ENCODE measurements around the gene ASXL1. TPM values are rescaled to one million over a fixed set of nuclear protein-coding genes. Genes with fewer than 3 reads are reported as not detected.

ASXL1 gene
- polyA plus RNA-seq, 4 donors = 16.8 to 66.8 (median 20.6) TPM

DNA sequence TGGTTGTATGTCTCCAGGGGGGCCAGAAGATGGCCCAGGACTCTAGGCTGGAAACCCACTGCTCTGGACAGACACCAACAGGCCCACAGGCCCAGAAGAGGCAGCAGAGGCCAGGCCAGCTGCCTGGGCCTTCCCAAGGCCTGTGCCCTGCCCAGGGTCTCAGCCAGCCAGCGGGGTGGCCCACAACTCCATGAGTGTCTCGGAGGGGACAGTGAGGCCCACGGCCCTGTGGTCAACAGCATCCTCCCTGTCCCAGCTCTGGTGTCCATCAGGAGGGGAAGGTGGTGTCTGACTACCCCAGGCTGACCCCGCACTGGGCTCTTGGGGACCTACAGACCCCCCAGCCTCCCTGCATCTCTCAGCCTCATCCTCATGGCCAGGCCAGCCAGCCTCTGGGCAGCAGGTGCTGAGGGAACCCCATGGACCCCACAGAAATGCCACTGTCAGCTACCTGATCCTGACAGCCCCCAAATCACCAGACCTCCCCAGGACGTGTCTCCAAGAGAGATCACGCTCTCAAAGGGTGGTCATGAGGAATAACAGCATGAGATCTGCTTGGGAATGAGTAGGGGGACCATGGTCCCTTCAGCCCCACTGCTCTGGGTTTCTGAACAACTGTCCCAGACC is 114.6 kb downstream of the ASXL1 start:
- 75 to 80% (median 77%) methylated on average over 6 of the region's 6 CpGs for whole genome bisulfite sequencing, 3 donors
- FAIRE-seq (no peak), DNase-seq (no peak)
- peak overlapping the region in 2 of 3 donors; percentile 38 to 41 for H3K4me3 ChIP-seq (ENCODE audit: low read depth in 1 of 3, low read length in 3 of 3)
- no peaks in the 10 kb centered on the region for H3K27me3 ChIP-seq (ENCODE audit: control insufficient read depth in 3 of 3, insufficient read depth in 3 of 3, low read length in 3 of 3)
- H3K36me3 ChIP-seq (ENCODE audit: control insufficient read depth in 3 of 3, insufficient read depth in 2 of 3, low read depth in 1 of 3, low read length in 3 of 3) = peaks cover 0 to 86% (median 0%) of the 10 kb centered on the region in 3 donors
- peaks cover 6 to 93% (median 7%) of the 10 kb centered on the region in 3 donors for H3K4me1 ChIP-seq (ENCODE audit: control insufficient read depth in 3 of 3, insufficient read depth in 2 of 3, low read depth in 1 of 3, low read length in 2 of 3)
- H3K27ac ChIP-seq (ENCODE audit: low read depth in 1 of 3, low read length in 2 of 3) = peak overlapping the region; percentile 87 to 95 (median 88)
- H3K9me3 ChIP-seq (ENCODE audit: control insufficient read depth in 2 of 2, insufficient read depth in 1 of 2, low read depth in 1 of 2, low read length in 1 of 2) = no peaks in the 10 kb centered on the region

- Histone ChIP-seq H3K36me3 (ENCODE audit: control insufficient read depth in 3 of 3, insufficient read depth in 2 of 3, low read depth in 1 of 3, low read length in 3 of 3) (peaks cover 0 to 85% (median 0%) of the 10 kb centered on the region in 3 donors), H3K4me3 (ENCODE audit: low read depth in 1 of 3, low read length in 3 of 3) (peak overlapping the region in 2 of 3 donors; percentile 38 to 41), H3K9me3 (ENCODE audit: control insufficient read depth in 2 of 2, insufficient read depth in 1 of 2, low read depth in 1 of 2, low read length in 1 of 2) (no peaks in the 10 kb centered on the region), H3K27me3 (ENCODE audit: control insufficient read depth in 3 of 3, insufficient read depth in 3 of 3, low read length in 3 of 3) (no peaks in the 10 kb centered on the region), H3K4me1 (ENCODE audit: control insufficient read depth in 3 of 3, insufficient read depth in 2 of 3, low read depth in 1 of 3, low read length in 2 of 3) (peaks cover 7 to 93% (median 10%) of the 10 kb centered on the region in 3 donors), H3K27ac (ENCODE audit: low read depth in 1 of 3, low read length in 2 of 3) (peak overlapping the region; percentile 87 to 95 (median 88))
- FAIRE-seq = no peak
- WGBS, 3 donors = 13 to 41% (median 21%) methylated on average over 24 to 29 of the region's 29 CpGs
- DNase-seq = peak; percentile 76 to 95
Observed at GRCh38 chr20:32473231-32474008, 115.3 kb downstream of the ASXL1 start.

- FAIRE-seq = no peak
- peak overlapping the region in 2 of 3 donors; percentile 41 to 42 for H3K4me3 ChIP-seq (ENCODE audit: low read depth in 1 of 3, low read length in 3 of 3)
- peak overlapping the region; percentile 87 to 95 (median 88) for H3K27ac ChIP-seq (ENCODE audit: low read depth in 1 of 3, low read length in 2 of 3)
- WGBS, 3 donors = 19 to 47% (median 34%) methylated on average over 17 to 18 of the region's 18 CpGs
- no peaks in the 10 kb centered on the region for H3K9me3 ChIP-seq (ENCODE audit: control insufficient read depth in 2 of 2, insufficient read depth in 1 of 2, low read depth in 1 of 2, low read length in 1 of 2)
- H3K36me3 ChIP-seq (ENCODE audit: control insufficient read depth in 3 of 3, insufficient read depth in 2 of 3, low read depth in 1 of 3, low read length in 3 of 3) = peaks cover 0 to 85% (median 0%) of the 10 kb centered on the region in 3 donors
- H3K27me3 ChIP-seq (ENCODE audit: control insufficient read depth in 3 of 3, insufficient read depth in 3 of 3, low read length in 3 of 3) = no peaks in the 10 kb centered on the region
- peaks cover 7 to 96% (median 10%) of the 10 kb centered on the region in 3 donors for H3K4me1 ChIP-seq (ENCODE audit: control insufficient read depth in 3 of 3, insufficient read depth in 2 of 3, low read depth in 1 of 3, low read length in 2 of 3)
- peak in 1 of 2 donors; percentile 60 for DNase-seq
Observed at GRCh38 chr20:32474009-32474716, 116.0 kb downstream of the ASXL1 start.

DNA sequence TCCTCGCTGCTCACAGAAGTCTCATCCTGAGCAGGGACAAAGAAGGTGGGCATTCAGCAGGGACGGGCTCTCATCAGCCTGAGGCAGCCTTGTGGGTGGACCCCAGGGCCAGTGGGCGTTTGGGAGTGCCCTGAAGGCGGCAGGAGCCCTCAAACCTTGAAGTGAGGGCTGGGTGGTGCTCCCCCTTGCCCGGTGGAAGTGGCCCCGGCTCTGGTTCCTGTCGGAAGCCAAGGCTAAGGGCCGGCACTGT is 116.5 kb downstream of the ASXL1 start:
- WGBS, 3 donors = 12 to 21% (median 17%) methylated on average over 8 of the region's 8 CpGs
- Histone ChIP-seq H3K27me3 (ENCODE audit: control insufficient read depth in 3 of 3, insufficient read depth in 3 of 3, low read length in 3 of 3) (no peaks in the 10 kb centered on the region), H3K4me3 (ENCODE audit: low read depth in 1 of 3, low read length in 3 of 3) (peak overlapping the region in 2 of 3 donors; percentile 41 to 42), H3K27ac (ENCODE audit: low read depth in 1 of 3, low read length in 2 of 3) (peak overlapping the region; percentile 87 to 95 (median 88)), H3K4me1 (ENCODE audit: control insufficient read depth in 3 of 3, insufficient read depth in 2 of 3, low read depth in 1 of 3, low read length in 2 of 3) (peaks cover 7 to 99% (median 12%) of the 10 kb centered on the region in 3 donors), H3K36me3 (ENCODE audit: control insufficient read depth in 3 of 3, insufficient read depth in 2 of 3, low read depth in 1 of 3, low read length in 3 of 3) (peaks cover 0 to 86% (median 0%) of the 10 kb centered on the region in 3 donors), H3K9me3 (ENCODE audit: control insufficient read depth in 2 of 2, insufficient read depth in 1 of 2, low read depth in 1 of 2, low read length in 1 of 2) (no peaks in the 10 kb centered on the region)
- no peak for DNase-seq
- FAIRE-seq = no peak

DNA sequence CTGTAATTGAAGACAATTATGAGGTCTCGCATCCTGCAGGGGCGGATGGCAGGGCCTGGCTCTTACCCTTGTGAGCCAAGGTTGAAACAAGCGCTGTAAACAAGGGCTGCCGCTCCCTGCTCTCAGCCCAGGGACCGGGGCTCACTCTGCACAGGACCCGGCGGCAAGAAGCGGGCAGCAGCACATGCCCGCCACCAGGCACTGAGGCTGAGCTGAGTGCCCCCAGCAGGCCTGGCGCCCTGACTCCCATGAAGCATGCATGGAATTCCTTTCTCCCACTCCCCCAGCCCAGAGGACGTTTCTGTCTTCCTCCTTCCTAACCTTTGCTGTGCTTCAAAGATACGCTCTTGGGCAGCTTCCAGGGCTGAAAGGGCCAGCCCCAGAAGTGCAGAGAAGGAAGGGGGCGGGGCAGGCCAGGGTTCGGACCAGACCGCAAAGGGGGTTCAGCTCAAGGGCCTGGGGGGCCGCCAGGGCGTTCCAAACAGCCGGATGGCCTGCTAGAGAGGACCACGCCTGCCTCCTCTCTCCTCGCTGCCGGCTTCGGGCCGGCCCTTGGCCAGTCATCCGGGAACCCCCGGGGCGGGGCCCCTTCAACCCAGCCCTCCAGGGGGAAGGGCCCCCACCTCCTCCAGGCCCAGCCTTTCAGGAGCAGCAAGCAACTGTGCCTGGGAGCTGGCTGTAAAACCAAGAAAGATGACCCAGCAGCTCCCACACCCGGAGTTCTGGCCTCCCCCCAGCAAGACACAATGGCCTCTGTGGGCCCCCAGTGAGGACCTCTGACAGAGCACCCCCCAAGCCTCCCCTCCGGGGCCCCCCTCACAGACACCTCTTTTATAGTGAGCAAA is 117.1 kb downstream of the ASXL1 start:
- peak overlapping the region; percentile 87 to 95 (median 88) for H3K27ac ChIP-seq (ENCODE audit: low read depth in 1 of 3, low read length in 2 of 3)
- peak overlapping the region in 2 of 3 donors; percentile 41 to 42 for H3K4me3 ChIP-seq (ENCODE audit: low read depth in 1 of 3, low read length in 3 of 3)
- FAIRE-seq = no peak
- no peaks in the 10 kb centered on the region for H3K27me3 ChIP-seq (ENCODE audit: control insufficient read depth in 3 of 3, insufficient read depth in 3 of 3, low read length in 3 of 3)
- WGBS, 3 donors = 10 to 13% (median 12%) methylated on average over 26 to 28 of the region's 28 CpGs
- H3K9me3 ChIP-seq (ENCODE audit: control insufficient read depth in 2 of 2, insufficient read depth in 1 of 2, low read depth in 1 of 2, low read length in 1 of 2) = no peaks in the 10 kb centered on the region
- peaks cover 0 to 85% (median 0%) of the 10 kb centered on the region in 3 donors for H3K36me3 ChIP-seq (ENCODE audit: control insufficient read depth in 3 of 3, insufficient read depth in 2 of 3, low read depth in 1 of 3, low read length in 3 of 3)
- H3K4me1 ChIP-seq (ENCODE audit: control insufficient read depth in 3 of 3, insufficient read depth in 2 of 3, low read depth in 1 of 3, low read length in 2 of 3) = peaks cover 9 to 99% (median 15%) of the 10 kb centered on the region in 3 donors
- DNase-seq = peak; percentile 94 to 97

- peaks cover 13 to 95% (median 31%) of the 10 kb centered on the region in 3 donors for H3K4me1 ChIP-seq (ENCODE audit: control insufficient read depth in 3 of 3, insufficient read depth in 2 of 3, low read depth in 1 of 3, low read length in 2 of 3)
- H3K27ac ChIP-seq (ENCODE audit: low read depth in 1 of 3, low read length in 2 of 3) = peak overlapping the region; percentile 87 to 95 (median 88)
- H3K27me3 ChIP-seq (ENCODE audit: control insufficient read depth in 3 of 3, insufficient read depth in 3 of 3, low read length in 3 of 3) = no peaks in the 10 kb centered on the region
- H3K36me3 ChIP-seq (ENCODE audit: control insufficient read depth in 3 of 3, insufficient read depth in 2 of 3, low read depth in 1 of 3, low read length in 3 of 3) = peaks cover 0 to 83% (median 0%) of the 10 kb centered on the region in 3 donors
- 43 to 59% (median 43%) methylated on average over 22 of the region's 22 CpGs for WGBS, 3 donors
- peak overlapping the region in 1 of 3 donors; percentile 41 for H3K4me3 ChIP-seq (ENCODE audit: low read depth in 1 of 3, low read length in 3 of 3)
- H3K9me3 ChIP-seq (ENCODE audit: control insufficient read depth in 2 of 2, insufficient read depth in 1 of 2, low read depth in 1 of 2, low read length in 1 of 2) = no peaks in the 10 kb centered on the region
- FAIRE-seq (no peak), DNase-seq (no peak)
Observed at GRCh38 chr20:32476684-32477593, 118.8 kb downstream of the ASXL1 start.
